Tibial artery (tissue), 4 donors: ENCODE results near the gene ROBO1.
"Not testable (repeated sequence)": the region's sequence is repeated elsewhere in the genome, so short reads cannot be mapped to it uniquely, and the experiment has no call there.

Experiments
- DNase-seq, 2 donors: peaks; one replicate each; pipeline ENCODE4 v3.0.0-alpha.2; 2019
- H3K27ac ChIP-seq, 2 donors: fragments of 200-600 bp; sonication (generic) in 1 of 2; 1 replicate in 1 of 2; 2 replicates in 1 of 2; pipeline ENCODE4 v1.5.1; 2018 to 2019; ENCODE audit warnings: mild to moderate bottlenecking in 1 of 2
- H3K27me3 ChIP-seq, 2 donors: fragments of 200-600 bp; sonication (generic) in 1 of 2; one replicate each; pipeline versions ENCODE4 v1.5.1 to v1.6.0; 2016 to 2019
- H3K36me3 ChIP-seq, 3 donors: fragments of 200-600 bp; sonication (generic) in 2 of 3; one replicate each; pipeline ENCODE4 v1.5.1; 2016 to 2019; ENCODE audit warnings: mild to moderate bottlenecking in 2 of 3
- H3K4me1 ChIP-seq, 4 donors: fragments of 200-600 bp; sonication (generic) in 2 of 4; 1 replicate in 3 of 4; 2 replicates in 1 of 4; pipeline ENCODE4 v1.5.1; 2016 to 2019
- H3K4me3 ChIP-seq, 2 donors: fragments of 200-600 bp; sonication (generic) in 1 of 2; 1 replicate in 1 of 2; 2 replicates in 1 of 2; pipeline ENCODE4 v1.5.1; 2018 to 2019; ENCODE audit warnings: mild to moderate bottlenecking in 2 of 2
- H3K9me3 ChIP-seq, 3 donors: fragments of 200-600 bp; sonication (generic) in 1 of 3; one replicate each; pipeline ENCODE4 v1.5.1; 2016 to 2019
- CTCF ChIP-seq, 2 experiments: fragments of 200-600 bp in 1 of 2; fragments of 450-650 bp in 1 of 2; IDR thresholded peaks; one replicate each; pipeline ENCODE4 v1.5.1; 2017 to 2019; ENCODE audit warnings: antibody characterized with exemption in 2 of 2, mild to moderate bottlenecking in 1 of 2, moderate library complexity in 1 of 2
- intact Hi-C: fragments of 100-400 bp; cut with DNase I; formaldehyde crosslinking; loops from one replicate; pipeline ENCODE4 v1.15.0; 2023; ENCODE audit warnings: low total_unique reads

ROBO1 gene

DNA sequence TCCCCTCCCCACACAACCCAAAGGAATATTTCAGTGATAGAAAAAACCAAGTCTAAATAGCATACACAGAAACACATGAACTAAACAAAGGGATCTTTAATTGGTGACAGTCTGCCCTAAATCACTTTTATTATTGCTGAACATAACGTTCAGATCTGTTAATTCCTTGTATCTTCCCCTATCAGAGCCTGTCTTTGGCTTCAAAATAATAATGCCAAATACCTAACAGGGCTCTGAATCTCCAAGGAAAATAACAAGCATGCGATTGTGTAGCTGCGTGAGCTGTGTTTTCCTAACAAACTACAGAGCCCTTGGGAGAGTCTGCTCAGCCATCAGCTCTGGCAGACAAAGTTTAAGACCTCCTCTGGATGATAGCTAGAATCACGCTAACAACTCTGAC is 1010.1 kb downstream of the ROBO1 start:
- Histone ChIP-seq H3K4me1 (peaks cover 0 to 15% (median 0%) of the 10 kb centered on the region in 4 donors), H3K36me3 (no peaks in the 10 kb centered on the region), H3K27ac (no peak overlapping the region), H3K9me3 (no peaks in the 10 kb centered on the region), H3K4me3 (no peak overlapping the region), H3K27me3 (no peaks in the 10 kb centered on the region)
- DNase-seq, result no peak
- intact Hi-C loops, result no loop called here
- no peak for TF ChIP-seq CTCF (IDR thresholded peaks at IDR 0.05)

- Histone ChIP-seq H3K4me1 (peaks cover 0 to 15% (median 0%) of the 10 kb centered on the region in 4 donors), H3K9me3 (no peaks in the 10 kb centered on the region), H3K4me3 (no peak overlapping the region), H3K27me3 (no peaks in the 10 kb centered on the region), H3K36me3 (no peaks in the 10 kb centered on the region), H3K27ac (no peak overlapping the region)
- DNase-seq, result no peak
- no peak for TF ChIP-seq CTCF (IDR thresholded peaks at IDR 0.05)
- intact Hi-C loops, result no loop called here
These were observed 1013.6 kb downstream of the ROBO1 start for GRCh38 chr3:78754066-78754743.

GRCh38 chr3:78751266-78751665 is 1016.5 kb downstream of the ROBO1 start:
- no peak overlapping the region for H3K4me3 ChIP-seq
- DNase-seq, result no peak
- no peaks in the 10 kb centered on the region for H3K9me3 ChIP-seq
- intact Hi-C loops, result no loop called here
- H3K4me1 ChIP-seq, result peaks cover 0 to 11% (median 0%) of the 10 kb centered on the region in 4 donors
- H3K27me3 ChIP-seq, result no peaks in the 10 kb centered on the region
- no peak overlapping the region for H3K27ac ChIP-seq
- no peak for TF ChIP-seq CTCF (IDR thresholded peaks at IDR 0.05)
- H3K36me3 ChIP-seq, result no peaks in the 10 kb centered on the region

DNA sequence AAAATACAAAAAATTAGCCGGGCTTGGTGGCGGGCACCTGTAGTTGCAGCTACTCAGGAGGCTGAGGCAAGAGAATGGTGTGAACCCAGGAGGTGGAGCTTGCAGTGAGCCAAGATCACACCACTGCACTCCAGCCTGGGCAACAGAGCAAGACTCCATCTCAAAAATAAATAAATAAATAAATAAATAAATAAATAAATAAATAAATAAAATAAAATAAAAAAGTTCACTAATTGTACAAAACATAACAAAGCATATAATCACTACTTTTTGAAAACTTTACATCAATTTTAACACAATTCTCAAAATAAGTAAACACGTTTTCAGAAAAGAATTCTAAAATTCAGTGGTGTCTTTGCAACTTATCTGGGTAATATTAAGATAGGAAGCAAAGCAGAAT is 1017.5 kb downstream of the ROBO1 start:
- H3K36me3 ChIP-seq, H3K4me3 ChIP-seq, H3K9me3 ChIP-seq, DNase-seq, H3K27me3 ChIP-seq, H3K27ac ChIP-seq, intact Hi-C loops: not testable (repeated sequence)
- peaks cover 0 to 11% (median 0%) of the 10 kb centered on the region in 4 donors for H3K4me1 ChIP-seq

GRCh38 chr3:78749056-78749455 is 1018.7 kb downstream of the ROBO1 start:
- no peaks in the 10 kb centered on the region for H3K27me3 ChIP-seq
- H3K27ac ChIP-seq, result no peak overlapping the region
- H3K4me1 ChIP-seq, result peaks cover 0 to 7% (median 0%) of the 10 kb centered on the region in 4 donors
- DNase-seq, result no peak
- no peaks in the 10 kb centered on the region for H3K36me3 ChIP-seq
- no peak for TF ChIP-seq CTCF (IDR thresholded peaks at IDR 0.05)
- intact Hi-C loops, result no loop called here
- no peak overlapping the region for H3K4me3 ChIP-seq
- H3K9me3 ChIP-seq, result no peaks in the 10 kb centered on the region

- Histone ChIP-seq H3K9me3 (no peaks in the 10 kb centered on the region), H3K27ac (no peak overlapping the region), H3K4me1 (no peaks in the 10 kb centered on the region), H3K36me3 (no peaks in the 10 kb centered on the region), H3K4me3 (no peak overlapping the region), H3K27me3 (no peaks in the 10 kb centered on the region)
- no peak for TF ChIP-seq CTCF (IDR thresholded peaks at IDR 0.05)
- intact Hi-C loops, result no loop called here
- no peak for DNase-seq
These were observed 1022.0 kb downstream of the ROBO1 start for GRCh38 chr3:78745847-78746246.
